Breast epithelium (tissue), 4 donors: ENCODE measurements around the gene YIPF3. TPM values are rescaled to one million over a fixed set of nuclear protein-coding genes. Genes with fewer than 3 reads are reported as not detected.
"Not testable (repeated sequence)": the region's sequence is repeated elsewhere in the genome, so short reads cannot be mapped to it uniquely, and the experiment has no call there.

Source experiments
- DNase-seq, 2 donors: peaks; one replicate each; pipeline ENCODE4 v3.0.0-alpha.2; 2019; ENCODE audit warnings: low spot score in 2 of 2
- H3K27ac ChIP-seq, 2 donors: fragments of 200-600 bp; sonication (generic) in 1 of 2; one replicate each; pipeline ENCODE4 v1.5.1; 2016 to 2019; ENCODE audit warnings: mild to moderate bottlenecking in 1 of 2
- H3K27me3 ChIP-seq, 2 donors: fragments of 200-600 bp; sonication (generic) in 1 of 2; one replicate each; pipeline versions ENCODE4 v1.5.1 to v1.6.0; 2017 to 2019; ENCODE audit warnings: control low read depth in 1 of 2, mild to moderate bottlenecking in 1 of 2
- H3K36me3 ChIP-seq: fragments of 200-600 bp; one replicate; pipeline ENCODE4 v1.5.1; 2019
- H3K4me1 ChIP-seq, 2 donors: fragments of 200-600 bp; sonication (generic); one replicate each; pipeline ENCODE4 v1.5.1; 2016 to 2019; ENCODE audit warnings: control low read depth in 1 of 2
- H3K4me3 ChIP-seq, 3 donors: fragments of 200-600 bp; sonication (generic); 1 replicate in 2 of 3; 2 replicates in 1 of 3; pipeline ENCODE4 v1.5.1; 2016 to 2019; ENCODE audit warnings: mild to moderate bottlenecking in 3 of 3, moderate library complexity in 2 of 3
- H3K9me3 ChIP-seq, 2 donors: fragments of 200-600 bp; sonication (generic) in 1 of 2; one replicate each; pipeline ENCODE4 v1.5.1; 2016 to 2019; ENCODE audit warnings: control low read depth in 1 of 2
- CTCF ChIP-seq, 3 donors: fragments of 450-650 bp; IDR thresholded peaks; one replicate each; pipeline ENCODE4 v1.5.1; 2016 to 2017; ENCODE audit warnings: antibody characterized with exemption in 3 of 3, mild to moderate bottlenecking in 3 of 3, moderate library complexity in 3 of 3
- POLR2A ChIP-seq: fragments of 450-650 bp; IDR thresholded peaks from one replicate; pipeline ENCODE4 v1.6.1; 2016; ENCODE audit warnings: antibody characterized with exemption, mild to moderate bottlenecking, moderate library complexity
- POLR2AphosphoS5 ChIP-seq, 3 donors: sonication (generic); formaldehyde crosslinking; IDR thresholded peaks; one replicate each; pipeline ENCODE4 v1.6.1; 2017; ENCODE audit warnings: antibody characterized with exemption in 3 of 3
- intact Hi-C: fragments of 100-400 bp; cut with DNase I; formaldehyde crosslinking; loops from one replicate; pipeline ENCODE4 v1.15.1; 2023; ENCODE audit warnings: low total_unique reads
- total RNA-seq, 3 donors: library from RNA; depleted of rRNA; stranded (reverse); fragments of >200 nt; gene quantifications; one replicate each; pipeline ENCODE4 v1.1.0, GENCODE V29; 2016

YIPF3 gene
- total RNA-seq, 3 donors from 2014 or later = 89.5 to 100 (median 96.2) TPM

GRCh38 chr6:43541774-43542471, 25.2 kb upstream of the YIPF3 start:
- DNase-seq = no peak
- H3K9me3 ChIP-seq = no peaks in the 10 kb centered on the region
- no peaks in the 10 kb centered on the region for H3K4me1 ChIP-seq
- no peaks in the 10 kb centered on the region for H3K36me3 ChIP-seq
- no peak overlapping the region for H3K27ac ChIP-seq
- no peaks in the 10 kb centered on the region for H3K27me3 ChIP-seq
- intact Hi-C loops = no loop called here
- H3K4me3 ChIP-seq = no peak overlapping the region
- no peak for TF ChIP-seq POLR2AphosphoS5 (IDR thresholded peaks at IDR 0.05)
- TF ChIP-seq POLR2A = no peak
- no peak for TF ChIP-seq CTCF (IDR thresholded peaks at IDR 0.05)

GRCh38 chr6:43540507-43540906, 23.8 kb upstream of the YIPF3 start:
- no peaks in the 10 kb centered on the region for H3K4me1 ChIP-seq
- H3K36me3 ChIP-seq = no peaks in the 10 kb centered on the region

GRCh38 chr6:43539409-43539808, 22.7 kb upstream of the YIPF3 start:
- H3K36me3 ChIP-seq, H3K9me3 ChIP-seq, DNase-seq, H3K4me1 ChIP-seq, H3K27me3 ChIP-seq, H3K4me3 ChIP-seq, H3K27ac ChIP-seq, intact Hi-C loops: not testable (repeated sequence)

More at GRCh38 chr6:43540507-43540906, 23.8 kb upstream of the YIPF3 start:
- no peak overlapping the region for H3K4me3 ChIP-seq
- no peaks in the 10 kb centered on the region for H3K27me3 ChIP-seq
- no peaks in the 10 kb centered on the region for H3K9me3 ChIP-seq
- no peak for TF ChIP-seq CTCF (IDR thresholded peaks at IDR 0.05)
- no peak for TF ChIP-seq POLR2AphosphoS5 (IDR thresholded peaks at IDR 0.05)
- no peak for TF ChIP-seq POLR2A
- no peak for DNase-seq
- intact Hi-C loops = no loop called here
- no peak overlapping the region for H3K27ac ChIP-seq

- H3K9me3 ChIP-seq, H3K36me3 ChIP-seq, H3K4me1 ChIP-seq, H3K27ac ChIP-seq, H3K4me3 ChIP-seq, H3K27me3 ChIP-seq, intact Hi-C loops, DNase-seq: not testable (repeated sequence)
Observed at GRCh38 chr6:43538986-43539385, 22.3 kb upstream of the YIPF3 start.

- TF ChIP-seq CTCF (IDR thresholded peaks at IDR 0.05) (no peak), POLR2A (no peak), POLR2AphosphoS5 (IDR thresholded peaks at IDR 0.05) (no peak)
- Histone ChIP-seq H3K27me3 (no peaks in the 10 kb centered on the region), H3K4me3 (no peak overlapping the region), H3K36me3 (no peaks in the 10 kb centered on the region), H3K9me3 (no peaks in the 10 kb centered on the region), H3K27ac (no peak overlapping the region), H3K4me1 (no peaks in the 10 kb centered on the region)
- DNase-seq = no peak
- intact Hi-C loops = no loop called here
Observed at GRCh38 chr6:43532201-43532600, 15.5 kb upstream of the YIPF3 start.

- no peak for TF ChIP-seq CTCF (IDR thresholded peaks at IDR 0.05)
- no peak for TF ChIP-seq POLR2A
- peaks cover 13% of the 10 kb centered on the region for H3K36me3 ChIP-seq
- no peaks in the 10 kb centered on the region for H3K9me3 ChIP-seq
- intact Hi-C loops = no loop called here
- H3K27me3 ChIP-seq = no peaks in the 10 kb centered on the region
- DNase-seq = no peak
- H3K4me1 ChIP-seq = no peaks in the 10 kb centered on the region
- no peak overlapping the region for H3K27ac ChIP-seq
- H3K4me3 ChIP-seq = no peak overlapping the region
Observed at GRCh38 chr6:43524483-43524961, 7.8 kb upstream of the YIPF3 start.
